ENCODE data around the gene RBM44. TPM values are rescaled to one million over a fixed set of nuclear protein-coding genes. Genes with fewer than 3 reads are reported as not detected.

RBM44 gene
- total RNA-seq, 4 donors from 2014 or later: 0.08 to 1.5 (median 0.20) TPM

DNA sequence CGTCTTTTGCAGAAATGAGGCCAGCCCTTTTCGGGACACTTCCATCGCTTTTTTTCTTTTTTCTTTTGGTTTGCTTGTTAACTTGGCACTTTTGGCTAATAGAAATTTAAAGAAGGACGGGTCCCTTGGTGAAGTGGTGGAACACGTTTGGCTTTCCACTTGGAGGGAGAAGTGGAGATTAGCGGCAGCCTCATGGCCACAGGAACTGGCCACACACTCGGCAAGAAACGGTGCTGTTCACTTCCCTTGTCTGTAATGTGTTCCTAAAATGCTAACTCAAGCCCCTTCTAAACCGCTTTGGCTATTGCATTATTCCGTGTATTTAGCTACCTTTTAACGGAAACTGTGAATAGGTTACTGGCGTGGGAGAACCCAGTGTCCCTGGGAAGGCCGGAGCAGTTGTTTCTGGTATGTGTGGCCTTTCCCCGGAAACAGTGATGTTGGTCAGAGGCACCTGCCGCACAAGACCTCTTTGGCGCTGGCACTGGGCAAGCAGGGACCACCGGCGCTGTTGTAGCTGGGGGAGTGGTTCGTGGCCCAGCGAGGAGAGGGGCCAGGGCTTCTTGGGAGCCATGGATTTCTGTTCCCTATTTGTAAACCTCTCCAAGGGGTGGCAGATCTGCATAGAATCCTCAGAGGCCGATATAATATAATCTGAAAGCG, 61.8 kb downstream of the RBM44 start:
- TF ChIP-seq POLR2A (IDR thresholded peaks at IDR 0.05): no peak
- TF ChIP-seq, protein P1, sequence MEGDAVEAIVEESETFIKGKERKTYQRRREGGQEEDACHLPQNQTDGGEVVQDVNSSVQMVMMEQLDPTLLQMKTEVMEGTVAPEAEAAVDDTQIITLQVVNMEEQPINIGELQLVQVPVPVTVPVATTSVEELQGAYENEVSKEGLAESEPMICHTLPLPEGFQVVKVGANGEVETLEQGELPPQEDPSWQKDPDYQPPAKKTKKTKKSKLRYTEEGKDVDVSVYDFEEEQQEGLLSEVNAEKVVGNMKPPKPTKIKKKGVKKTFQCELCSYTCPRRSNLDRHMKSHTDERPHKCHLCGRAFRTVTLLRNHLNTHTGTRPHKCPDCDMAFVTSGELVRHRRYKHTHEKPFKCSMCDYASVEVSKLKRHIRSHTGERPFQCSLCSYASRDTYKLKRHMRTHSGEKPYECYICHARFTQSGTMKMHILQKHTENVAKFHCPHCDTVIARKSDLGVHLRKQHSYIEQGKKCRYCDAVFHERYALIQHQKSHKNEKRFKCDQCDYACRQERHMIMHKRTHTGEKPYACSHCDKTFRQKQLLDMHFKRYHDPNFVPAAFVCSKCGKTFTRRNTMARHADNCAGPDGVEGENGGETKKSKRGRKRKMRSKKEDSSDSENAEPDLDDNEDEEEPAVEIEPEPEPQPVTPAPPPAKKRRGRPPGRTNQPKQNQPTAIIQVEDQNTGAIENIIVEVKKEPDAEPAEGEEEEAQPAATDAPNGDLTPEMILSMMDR (IDR thresholded peaks at IDR 0.05): no peak
- H3K9me3 ChIP-seq: no peaks in the 10 kb centered on the region
- peak overlapping the region; percentile 35 to 67 (median 46) for H3K4me3 ChIP-seq
- peaks cover 5 to 52% (median 17%) of the 10 kb centered on the region in 3 donors for H3K4me1 ChIP-seq
- H3K27me3 ChIP-seq: peaks cover 0 to 79% (median 0%) of the 10 kb centered on the region in 4 donors
- WGBS, 2 donors: 56 to 62% methylated on average over 18 to 21 of the region's 22 CpGs
- H3K36me3 ChIP-seq: no peaks in the 10 kb centered on the region
- intact Hi-C loops (cut with DNase I): no loop called here
- no peak for DNase-seq
- H3K27ac ChIP-seq: peak overlapping the region; percentile 34 to 71 (median 44)

DNA sequence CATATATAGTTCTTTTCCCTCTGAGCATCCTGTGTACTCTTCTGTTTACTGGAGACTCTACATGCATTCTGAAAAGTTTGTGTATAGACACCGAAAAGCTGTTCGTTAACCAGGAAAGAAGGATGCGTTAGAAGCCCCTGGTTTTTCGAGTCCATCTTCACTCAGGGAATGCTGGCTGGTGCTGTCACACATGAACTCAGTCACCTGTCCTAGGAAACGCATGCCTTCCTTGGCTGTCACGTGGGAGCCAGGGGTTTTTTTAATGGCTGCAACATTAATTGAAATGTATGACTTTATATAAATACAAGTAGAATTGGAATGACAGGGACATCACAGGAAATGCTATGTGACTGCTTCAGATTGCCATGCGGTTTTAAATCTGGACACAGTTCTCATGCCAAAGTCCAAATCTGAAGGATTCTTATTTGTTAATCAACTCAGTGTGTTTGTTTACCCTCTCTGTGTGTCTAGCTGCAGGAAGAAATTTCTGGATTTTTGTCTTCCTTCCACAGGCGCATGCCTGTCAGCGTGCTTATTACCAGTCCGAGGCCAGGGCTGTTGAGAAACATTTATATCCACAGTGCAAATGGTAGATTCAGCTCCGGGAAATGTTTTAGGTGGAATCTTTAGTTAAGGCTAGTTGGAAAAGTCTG, 63.4 kb downstream of the RBM44 start:
- Histone ChIP-seq H3K4me1 (peaks cover 5 to 61% (median 17%) of the 10 kb centered on the region in 3 donors), H3K9me3 (no peaks in the 10 kb centered on the region), H3K36me3 (no peaks in the 10 kb centered on the region), H3K27ac (peak overlapping the region in 2 of 4 donors; percentile 71 to 79), H3K4me3 (no peak overlapping the region), H3K27me3 (peaks cover 0 to 75% (median 0%) of the 10 kb centered on the region in 4 donors)
- no peak for DNase-seq
- intact Hi-C loops (cut with DNase I): no loop called here
- WGBS, 2 donors: 82 to 83% methylated on average over 11 of the region's 11 CpGs
- TF ChIP-seq POLR2A (IDR thresholded peaks at IDR 0.05): no peak
- TF ChIP-seq, protein P1 (IDR thresholded peaks at IDR 0.05): no peak

DNA sequence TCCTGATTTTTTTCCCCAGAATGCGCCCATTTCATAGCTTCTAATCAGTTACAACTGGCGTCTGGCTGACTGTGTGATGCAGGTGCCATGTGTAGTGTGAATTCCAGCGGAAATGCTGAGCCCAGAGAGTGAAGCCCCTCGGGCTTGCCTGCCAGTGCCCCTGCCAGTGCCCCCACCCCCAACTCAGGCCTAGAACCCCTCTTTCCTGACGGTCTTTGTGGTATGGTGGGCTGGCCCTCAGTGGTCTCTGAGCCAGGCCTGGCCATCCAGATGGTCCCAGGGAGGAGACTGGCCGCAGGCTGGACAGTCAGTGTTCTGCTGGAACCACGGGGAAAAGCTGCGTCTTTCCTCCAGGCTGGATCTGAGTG, 63.9 kb downstream of the RBM44 start:
- TF ChIP-seq, protein P1 (IDR thresholded peaks at IDR 0.05): no peak
- no peak for TF ChIP-seq POLR2A (IDR thresholded peaks at IDR 0.05)
- H3K4me1 ChIP-seq: peaks cover 5 to 61% (median 17%) of the 10 kb centered on the region in 3 donors
- WGBS, 2 donors: 90 to 97% methylated on average over 3 to 4 of the region's 8 CpGs
- intact Hi-C loops (cut with DNase I): no loop called here
- no peaks in the 10 kb centered on the region for H3K36me3 ChIP-seq
- DNase-seq: no peak
- no peaks in the 10 kb centered on the region for H3K9me3 ChIP-seq
- peaks cover 0 to 73% (median 0%) of the 10 kb centered on the region in 4 donors for H3K27me3 ChIP-seq
- H3K27ac ChIP-seq: peak overlapping the region in 2 of 4 donors; percentile 71 to 79
- no peak overlapping the region for H3K4me3 ChIP-seq

- Histone ChIP-seq H3K9me3 (no peaks in the 10 kb centered on the region), H3K4me3 (no peak overlapping the region), H3K27me3 (peaks cover 0 to 69% (median 0%) of the 10 kb centered on the region in 4 donors), H3K27ac (peak overlapping the region in 3 of 4 donors; percentile 22 to 79 (median 71)), H3K4me1 (peaks cover 5 to 61% (median 17%) of the 10 kb centered on the region in 3 donors), H3K36me3 (no peaks in the 10 kb centered on the region)
- no peak for DNase-seq
- WGBS, 2 donors: 94% methylated on average over 3 of the region's 4 CpGs; no CpG with 5 or more reads in 1 of the 2 donors
- intact Hi-C loops (cut with DNase I): no loop called here
- TF ChIP-seq, protein P1 (IDR thresholded peaks at IDR 0.05): no peak
- no peak for TF ChIP-seq POLR2A (IDR thresholded peaks at IDR 0.05)
These were observed 64.5 kb downstream of the RBM44 start for GRCh38 chr2:237863102-237863511.
